Measurements from ENCODE around the gene KAT8. TPM values are rescaled to one million over a fixed set of nuclear protein-coding genes. Genes with fewer than 3 reads are reported as not detected.

The KAT8 gene
- total RNA-seq, 1 experiment from 2014 or later, result 44.9 TPM

DNA sequence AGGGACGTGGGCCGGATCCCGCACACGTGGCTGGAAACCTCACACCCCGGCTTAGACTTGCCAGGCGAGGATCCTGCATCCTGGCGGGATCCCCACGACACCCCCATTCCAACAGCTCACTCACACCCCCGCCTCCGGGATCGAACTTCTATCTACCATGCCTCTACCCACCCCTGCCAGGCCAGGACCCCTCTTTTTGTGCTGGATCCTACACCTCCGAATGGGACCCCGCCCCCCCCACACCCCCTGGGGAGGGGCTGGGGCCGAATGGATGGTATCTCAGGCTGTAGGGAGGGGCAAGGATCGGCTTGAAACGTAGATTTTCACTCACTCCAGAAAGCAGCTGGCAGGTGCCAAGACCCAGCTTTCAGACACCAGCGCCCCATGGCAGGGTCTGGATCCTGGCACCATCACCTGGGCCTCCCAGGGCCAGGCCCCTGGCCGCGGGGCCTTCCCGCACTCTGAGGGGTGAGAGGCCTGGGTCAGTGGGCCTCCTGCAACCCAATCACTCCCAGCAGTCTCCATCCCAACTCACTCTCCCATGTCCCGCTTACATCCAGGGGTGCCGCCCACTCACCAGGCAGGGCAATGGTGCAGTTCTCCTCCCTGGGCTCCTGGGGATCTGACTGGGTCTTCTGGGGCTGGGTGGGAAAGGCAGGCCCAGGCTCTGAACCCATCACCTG, 25.7 kb downstream of the KAT8 start:
- TF ChIP-seq EZH2phosphoT487 (IDR thresholded peaks at IDR 0.05; ENCODE audit: borderline replicate concordance) (no peak), ZNF274 (IDR thresholded peaks at IDR 0.05; ENCODE audit: low read depth, low read length) (no peak), YY1 (IDR thresholded peaks at IDR 0.05; ENCODE audit: extremely low read depth, insufficient replicate concordance, low read depth, low read length) (no peak), ELF1 (IDR thresholded peaks at IDR 0.05; ENCODE audit: borderline replicate concordance, low read depth) (no peak), CTCF (IDR thresholded peaks at IDR 0.05 in 2 of 3, conservative IDR thresholded peaks at IDR 0.05 in 1 of 3; ENCODE audit: borderline replicate concordance in 1 of 3, insufficient read depth in 1 of 3, low read depth in 2 of 3, low read length in 2 of 3) (no peak), RAD21 (IDR thresholded peaks at IDR 0.05; ENCODE audit: low read depth) (no peak), ZFX (IDR thresholded peaks at IDR 0.05) (no peak), ATF3 (IDR thresholded peaks at IDR 0.05) (no peak), SP1 (IDR thresholded peaks at IDR 0.05; ENCODE audit: low read depth) (no peak), TCF7L2 (IDR thresholded peaks at IDR 0.05; ENCODE audit: borderline replicate concordance, extremely low read depth, insufficient read depth, insufficient read length) (no peak), POLR2A (IDR thresholded peaks at IDR 0.05; ENCODE audit: borderline replicate concordance, extremely low read depth, insufficient read depth, insufficient read length) (no peak), SIN3A (IDR thresholded peaks at IDR 0.05; ENCODE audit: low read depth) (no peak), FOSL1 (IDR thresholded peaks at IDR 0.05; ENCODE audit: low read depth) (no peak)
- H3K27me3 ChIP-seq (ENCODE audit: insufficient read depth, low read length), result no peaks in the 10 kb centered on the region
- DNase-seq (ENCODE audit: low read depth, low spot score), result no peak
- no peak for ATAC-seq
- no peaks in the 10 kb centered on the region for H3K36me3 ChIP-seq (ENCODE audit: control insufficient read depth in 1 of 2, insufficient read depth in 2 of 2, low read length in 2 of 2)
- no TSS peak for BruUV-seq (replicated peaks)
- H3K4me2 ChIP-seq (ENCODE audit: low read length), result peak overlapping the region; percentile 80
- no peak overlapping the region for H3K4me3 ChIP-seq (replicated peaks in 1 of 2; ENCODE audit: low read depth in 1 of 2, low read length in 2 of 2)
- ChIA-PET CTCF (interaction anchor here (0.8 to 2.2 kb wide), 17 partner anchors 9 to 730 kb away, joined by 3 to 30 read pairs (median 5); partner anchors contain the start of genes ARMC5, HSD3B7, KAT8 and ZNF267), POLR2A (interaction anchor here (0.9 to 9.9 kb wide), 6 partner anchors 9 to 158 kb away, joined by 3 to 84 read pairs (median 6); partner anchors contain the start of genes FUS, HSD3B7 and KAT8), RAD21 (ENCODE audit: low non-redundant PET in 1 of 2, low total read pairs in 2 of 2, uncharacterized antibody in 2 of 2, unreplicated experiment in 2 of 2) (interaction anchor here (1.3 to 1.8 kb wide), 6 partner anchors 26 to 240 kb away, joined by 4 to 10 read pairs (median 4); partner anchors contain the start of genes HSD3B7 (in 2 of the 2), KAT8 (in 1 of the 2), ZNF646 (in 1 of the 2) and ZNF668 (in 1 of the 2))
- peak overlapping the region; percentile 61; the same call in 1 of the 2 replicates for H3K9ac ChIP-seq (ENCODE audit: low read length)
- H3K27ac ChIP-seq (ENCODE audit: low read depth, low read length), result peak overlapping the region; percentile 72; the same call in 1 of the 2 replicates
- no peaks in the 10 kb centered on the region for H3K9me3 ChIP-seq (ENCODE audit: control insufficient read depth in 1 of 2, insufficient read depth in 1 of 2, low read depth in 1 of 2, low read length in 2 of 2)
- no peak overlapping the region for H2AFZ ChIP-seq (ENCODE audit: low read depth, low read length, poor library complexity, severe bottlenecking)
- H4K20me1 ChIP-seq (ENCODE audit: insufficient read depth), result no peaks in the 10 kb centered on the region
- H3K4me1 ChIP-seq (ENCODE audit: control insufficient read depth in 1 of 2, insufficient read depth in 2 of 2, low read length in 2 of 2), result peaks cover 33 to 55% of the 10 kb centered on the region in 2 experiments
- no peaks in the 10 kb centered on the region for H3K9me2 ChIP-seq (ENCODE audit: insufficient read depth)
- intact Hi-C loops (cut with micrococcal nuclease), result no loop called here
- no peaks in the 10 kb centered on the region for H3K79me2 ChIP-seq (ENCODE audit: insufficient read depth, low read length)
